ENCODE measurements around the gene KCNE4.

KCNE4 gene, protein sequence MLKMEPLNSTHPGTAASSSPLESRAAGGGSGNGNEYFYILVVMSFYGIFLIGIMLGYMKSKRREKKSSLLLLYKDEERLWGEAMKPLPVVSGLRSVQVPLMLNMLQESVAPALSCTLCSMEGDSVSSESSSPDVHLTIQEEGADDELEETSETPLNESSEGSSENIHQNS

DNA sequence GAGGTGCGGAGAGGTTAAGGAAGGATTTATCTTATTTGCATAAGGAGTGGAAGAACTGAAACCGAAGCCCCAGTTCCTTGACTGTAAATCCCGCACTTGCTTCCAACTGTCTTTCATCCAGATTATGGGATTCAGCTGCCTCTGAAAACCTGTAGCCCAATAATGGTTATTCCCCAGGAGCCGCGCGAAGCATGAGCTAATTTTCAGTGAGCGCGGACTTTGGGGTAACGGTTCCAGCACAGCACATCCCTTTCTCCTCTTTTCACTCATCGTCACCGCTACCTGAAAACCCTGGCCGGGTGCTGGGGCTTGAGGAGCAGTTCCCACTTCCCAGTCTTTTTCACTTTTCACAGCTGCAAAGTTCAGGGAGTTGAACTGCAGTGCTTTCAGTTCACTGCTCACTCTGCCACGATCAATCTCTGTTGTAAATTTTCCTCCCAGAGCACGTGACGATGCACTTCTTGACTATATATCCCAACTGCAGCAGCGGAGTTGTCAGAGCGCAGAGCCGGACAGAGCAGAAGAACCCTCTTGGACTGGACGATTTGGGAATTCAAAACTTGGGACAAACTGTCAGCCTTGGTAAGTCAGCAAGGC, at the start of gene KCNE4:
Gene KCNE4 (plus strand): TSS at position 498 of the 597 bp plus-strand sequence. CDS start 641 bp downstream, outside the sequence.
- DNase-seq (ENCODE audit: low spot score): no peak

DNA sequence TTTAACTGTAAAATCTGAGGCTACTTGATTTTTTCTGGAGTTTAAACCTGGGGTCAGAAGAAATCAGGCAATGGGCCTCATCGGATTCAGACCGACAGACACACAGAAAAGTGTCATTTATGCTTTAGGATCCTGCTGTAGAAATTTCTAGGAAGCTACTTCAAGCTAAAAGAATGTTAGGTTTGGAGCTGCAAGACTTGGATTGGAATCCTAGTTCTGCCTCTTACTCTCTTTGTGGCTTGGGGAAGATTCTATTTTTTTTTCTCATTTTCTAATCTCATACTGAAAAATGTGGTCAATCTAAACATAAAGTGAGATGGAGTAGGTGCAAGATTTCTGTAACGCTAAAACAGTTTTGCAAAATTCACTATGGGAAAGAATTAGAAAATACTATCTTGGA, 48.8 kb upstream of the KCNE4 start:
- DNase-seq (ENCODE audit: low spot score): no peak

DNA sequence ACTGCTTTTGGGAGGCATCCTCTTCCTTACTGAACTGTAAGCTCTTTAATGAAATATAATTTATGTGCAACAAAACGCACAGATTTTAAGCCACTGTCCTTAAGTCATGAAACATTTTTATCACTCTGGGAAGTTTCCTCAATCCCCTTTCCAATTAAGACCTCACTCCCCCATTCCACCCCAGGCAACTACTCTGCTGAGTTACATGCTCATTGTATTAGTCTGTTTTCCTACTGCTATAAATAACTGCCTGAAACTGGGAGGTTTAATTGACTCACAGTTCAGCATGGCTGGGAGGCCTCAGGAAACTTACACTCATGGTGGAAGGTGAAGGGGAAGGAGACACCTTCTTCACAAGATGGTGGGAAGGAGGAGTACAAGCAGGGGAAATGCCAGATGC, 46.5 kb upstream of the KCNE4 start:
- DNase-seq (ENCODE audit: low spot score): no peak

DNA sequence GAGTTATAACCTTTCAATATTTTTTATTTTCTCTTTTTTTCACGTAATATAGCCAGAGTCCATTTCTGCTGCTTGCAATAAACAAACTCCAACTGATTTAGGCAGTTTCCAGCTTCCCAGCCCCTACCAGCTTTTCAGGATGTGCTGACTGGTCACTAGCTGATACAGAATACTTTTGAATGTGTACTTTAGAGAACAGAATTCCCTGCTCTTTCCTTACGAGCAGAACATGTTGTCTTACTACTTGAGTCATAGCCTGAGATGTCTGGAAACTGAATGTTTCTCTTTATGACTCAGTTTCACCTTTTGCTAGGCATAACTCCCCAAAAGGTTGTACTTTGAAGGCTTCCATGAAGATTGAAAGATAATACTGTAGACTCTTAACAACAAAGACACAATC, 44.5 kb upstream of the KCNE4 start:
- no peak for DNase-seq (ENCODE audit: low spot score)

DNA sequence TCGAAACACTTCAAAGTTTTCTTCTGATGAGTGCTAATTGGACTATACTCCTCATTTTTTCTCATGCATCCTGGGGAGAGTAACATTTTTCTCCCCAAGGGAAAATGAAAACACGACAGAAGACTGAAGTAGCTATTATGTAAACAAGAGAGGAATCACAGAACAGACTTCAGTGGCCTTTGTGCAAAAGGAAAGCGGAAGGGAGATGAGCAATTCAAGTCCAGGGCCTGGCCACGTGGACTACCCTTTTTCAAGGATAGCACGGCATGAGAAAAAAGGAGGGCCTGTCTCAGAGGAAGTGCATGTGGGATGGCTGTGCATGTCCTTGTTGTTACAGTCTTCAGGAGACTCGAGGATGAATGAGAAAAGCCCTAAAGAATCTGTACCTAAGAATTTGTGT, 43.8 kb upstream of the KCNE4 start:
- DNase-seq (ENCODE audit: low spot score): no peak

DNA sequence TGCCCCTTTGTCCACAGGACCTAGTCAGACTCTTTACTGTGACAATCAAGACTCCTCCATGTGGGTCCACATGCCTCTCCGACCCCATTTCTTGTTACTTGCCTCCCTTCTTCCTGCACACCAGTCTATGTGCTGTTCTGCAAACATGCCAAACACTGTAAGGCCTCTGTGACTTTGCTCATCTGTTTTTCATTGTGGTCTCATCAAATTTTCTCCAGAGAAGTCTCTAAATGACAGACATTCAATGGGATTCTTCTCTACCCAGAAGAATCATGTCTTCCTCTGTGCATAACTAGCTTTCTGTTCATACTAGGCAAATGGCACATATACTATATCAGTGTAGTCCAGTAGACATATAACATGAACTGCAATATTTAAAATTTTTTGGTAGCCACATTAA, 43.0 kb upstream of the KCNE4 start:
- DNase-seq (ENCODE audit: low spot score): no peak

DNA sequence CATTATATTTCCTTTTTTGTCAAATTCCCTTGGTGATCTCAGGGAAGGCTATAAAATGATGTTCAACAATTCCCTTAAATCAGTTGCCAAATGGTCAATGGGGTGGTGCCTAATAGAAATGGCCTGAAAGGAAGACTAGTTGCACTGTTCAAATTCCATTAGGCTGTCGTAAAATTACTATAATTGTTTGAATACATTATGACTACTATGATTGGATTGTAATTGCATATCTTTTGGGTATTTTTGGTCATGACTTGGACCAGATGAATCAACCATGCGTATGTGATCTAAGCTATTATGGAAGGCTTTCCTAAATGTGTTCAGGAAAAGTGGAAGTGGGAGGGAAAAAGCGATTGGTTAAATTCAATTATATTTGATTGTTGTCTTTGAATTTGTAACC, 41.3 kb upstream of the KCNE4 start:
- no peak for DNase-seq (ENCODE audit: low spot score)

DNA sequence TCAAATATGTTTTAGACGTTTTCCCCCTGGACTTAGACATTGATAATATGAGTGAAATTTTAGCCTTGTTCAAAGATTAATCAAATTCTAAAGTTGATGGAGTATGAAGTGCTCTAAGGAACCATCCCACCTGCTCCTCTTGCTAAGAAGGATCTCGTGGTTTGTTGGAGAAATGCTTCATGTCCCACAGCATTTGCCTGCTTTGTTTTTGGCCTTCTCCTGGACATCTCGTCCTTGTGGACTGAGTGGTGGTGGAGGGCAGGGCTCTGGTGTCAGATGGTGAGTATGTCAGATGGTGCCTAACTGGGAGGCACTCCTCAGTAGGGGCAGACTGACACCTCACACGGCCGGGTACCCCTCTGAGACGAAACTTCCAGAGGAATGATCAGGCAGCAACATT, 39.7 kb upstream of the KCNE4 start:
- DNase-seq (ENCODE audit: low spot score): no peak

DNA sequence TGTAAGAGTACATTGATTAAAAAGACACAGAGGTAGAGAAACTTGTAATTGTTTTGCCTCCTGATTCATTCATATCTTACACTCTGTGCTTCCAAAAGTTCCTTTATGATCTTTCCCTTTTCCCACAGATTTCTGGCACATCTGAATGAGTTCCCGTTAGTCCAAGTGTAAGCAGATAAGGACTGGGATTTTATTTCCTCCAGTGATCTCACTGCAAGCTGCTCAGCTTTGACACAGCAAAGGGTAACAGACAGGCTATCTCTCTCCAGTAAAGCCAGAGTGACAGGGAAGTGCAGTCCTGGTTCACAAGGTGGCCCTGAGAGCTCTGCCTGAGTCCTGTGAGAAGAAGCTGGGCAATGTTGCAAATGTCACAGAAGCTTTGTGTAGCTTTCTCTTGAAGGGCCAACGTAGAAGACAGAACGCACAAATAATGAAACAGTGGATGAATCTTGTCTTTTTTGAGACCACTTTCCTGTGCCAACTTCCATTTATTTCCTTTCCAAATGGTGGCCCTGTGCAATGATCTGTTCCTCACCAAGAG, 32.5 kb upstream of the KCNE4 start:
- no peak for DNase-seq (ENCODE audit: low spot score)

DNA sequence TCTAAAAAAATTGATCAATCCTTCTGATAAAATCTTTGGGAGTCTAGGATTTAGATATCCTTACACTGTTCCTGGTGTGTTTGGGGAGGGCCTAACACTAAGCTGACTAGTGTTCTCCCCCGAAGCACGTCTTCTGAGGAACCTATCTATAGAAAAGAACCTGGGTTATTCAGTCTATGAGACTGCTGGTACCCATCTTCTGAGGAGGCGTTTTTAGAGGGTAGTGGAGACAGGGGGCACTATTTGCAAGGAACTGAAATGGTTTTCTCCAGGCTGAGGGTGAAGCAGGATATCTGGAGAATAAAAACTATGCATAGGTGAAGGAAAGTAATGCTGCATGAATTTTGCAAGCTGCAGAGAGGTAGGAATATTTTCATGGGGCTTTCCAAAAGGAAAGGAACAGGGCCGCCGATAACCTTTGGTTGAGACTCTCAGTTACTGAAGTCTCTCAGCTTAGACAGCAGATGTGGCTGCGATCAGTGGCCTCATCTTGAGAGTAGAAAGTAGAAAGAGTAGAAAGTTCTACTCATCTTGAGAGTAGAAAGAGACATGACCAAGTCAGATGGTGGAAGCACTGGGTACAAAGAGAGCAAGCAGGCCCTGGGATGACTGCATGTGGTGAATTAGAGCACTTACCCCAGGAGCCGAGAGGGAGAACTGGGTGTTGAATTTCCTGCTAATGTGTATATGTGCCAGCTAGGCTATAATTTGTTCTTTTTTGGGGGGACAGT, 31.8 kb upstream of the KCNE4 start:
- no peak for DNase-seq (ENCODE audit: low spot score)

DNA sequence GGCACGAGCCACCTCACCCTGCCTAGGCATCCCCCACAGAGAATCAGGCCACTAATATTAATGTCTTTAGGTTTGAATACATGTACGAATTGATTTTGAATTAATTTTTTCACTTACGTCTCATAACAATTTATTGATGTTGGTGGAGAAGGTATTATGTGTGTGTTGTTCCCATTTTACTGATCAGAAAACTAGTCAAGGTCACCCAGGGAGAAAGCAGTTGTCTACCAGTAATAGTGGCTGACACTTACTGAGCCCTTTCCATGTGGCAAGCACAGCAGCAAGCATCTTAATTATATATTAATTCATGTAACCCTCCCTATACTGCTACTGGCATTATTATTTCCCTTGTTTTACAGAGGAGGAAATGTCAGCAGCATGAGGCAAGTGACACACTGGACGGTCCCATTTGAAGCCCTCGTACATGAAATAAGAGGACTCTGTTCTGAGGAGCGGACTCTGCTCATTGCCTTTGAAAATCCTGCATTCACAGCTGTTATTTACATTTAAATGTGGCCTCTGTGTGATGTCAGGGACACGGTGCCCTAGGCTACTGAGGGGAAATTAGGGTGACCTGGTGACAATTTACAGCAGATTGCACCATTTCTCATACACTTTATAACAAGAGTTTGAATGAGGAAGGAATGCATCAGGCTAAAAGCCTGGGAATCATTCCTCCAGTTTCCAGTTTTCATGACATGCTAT, 30.9 kb upstream of the KCNE4 start:
- DNase-seq (ENCODE audit: low spot score): no peak

DNA sequence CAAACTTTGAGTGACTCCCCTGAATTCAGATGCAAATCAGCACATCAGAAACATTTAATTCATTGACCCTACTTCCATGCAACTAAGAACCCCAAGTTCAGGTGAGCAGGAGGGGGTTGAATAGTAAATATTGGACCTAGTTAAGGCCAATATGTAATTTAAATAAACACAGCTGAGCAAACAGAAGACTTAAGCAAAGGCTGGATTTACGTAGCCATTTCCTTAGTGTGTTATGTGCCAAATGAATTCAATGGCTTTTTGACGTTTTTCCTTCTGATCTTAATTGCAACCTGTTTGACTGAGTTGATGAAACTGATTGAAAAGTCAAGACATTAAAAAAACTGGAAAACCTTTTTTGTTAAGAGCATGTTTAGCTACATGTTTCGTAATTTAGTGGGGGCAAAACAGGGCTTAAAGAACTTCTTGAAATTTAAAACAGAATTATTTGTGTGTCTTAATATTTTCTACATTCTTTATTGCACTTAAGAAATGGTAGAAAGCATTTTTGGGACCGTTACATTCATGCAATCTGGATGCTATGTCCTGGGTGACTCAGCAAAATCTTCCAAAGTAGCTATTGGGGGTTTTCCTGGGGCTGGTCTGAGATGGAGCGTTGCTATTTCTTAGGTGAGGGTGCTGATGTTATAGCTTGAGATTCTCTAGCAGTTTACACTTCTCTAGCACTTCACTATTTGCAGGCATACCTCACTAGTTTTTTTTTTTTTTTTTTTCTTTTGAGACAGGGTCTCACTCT, 25.5 kb upstream of the KCNE4 start:
- DNase-seq (ENCODE audit: low spot score): no peak

DNA sequence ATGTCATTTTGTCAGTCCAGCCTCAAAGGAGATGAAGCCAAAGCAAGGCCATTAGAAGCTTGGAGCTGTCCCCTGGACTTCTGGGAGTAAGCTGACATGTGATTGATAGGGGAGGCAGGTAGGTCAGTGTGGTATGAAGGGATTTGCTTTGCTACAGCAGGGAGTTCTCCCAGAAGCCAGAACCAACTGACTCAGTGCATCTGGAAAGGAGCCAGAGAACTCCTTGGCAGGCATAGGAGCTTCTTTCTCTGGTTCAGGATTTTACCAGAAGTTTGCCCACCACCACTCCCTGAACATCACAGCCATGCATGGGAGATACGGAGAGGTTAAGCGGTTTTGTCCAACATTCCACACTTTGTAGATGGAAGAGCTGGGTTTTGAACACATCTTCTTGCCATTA, 24.5 kb upstream of the KCNE4 start:
- DNase-seq (ENCODE audit: low spot score): no peak

DNA sequence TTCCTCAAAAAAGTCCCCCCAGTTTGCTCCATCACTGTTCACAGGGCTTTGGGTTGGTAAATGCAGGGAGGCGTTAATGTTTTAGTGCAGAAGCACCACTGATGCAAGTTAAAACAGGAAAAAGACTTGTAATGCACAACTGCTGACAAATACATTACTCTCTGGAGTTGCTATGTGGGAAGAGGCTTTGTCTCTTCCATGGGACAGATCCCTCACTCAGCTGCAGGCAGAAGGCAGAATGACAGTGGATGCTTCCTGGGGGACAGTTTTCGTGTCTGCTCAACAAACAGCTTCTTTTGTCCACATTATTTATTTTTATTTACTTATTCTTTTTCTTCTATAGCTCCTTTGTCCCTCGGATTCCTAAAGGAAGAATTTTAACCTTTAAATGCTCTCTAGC, 22.7 kb upstream of the KCNE4 start:
- no peak for DNase-seq (ENCODE audit: low spot score)

DNA sequence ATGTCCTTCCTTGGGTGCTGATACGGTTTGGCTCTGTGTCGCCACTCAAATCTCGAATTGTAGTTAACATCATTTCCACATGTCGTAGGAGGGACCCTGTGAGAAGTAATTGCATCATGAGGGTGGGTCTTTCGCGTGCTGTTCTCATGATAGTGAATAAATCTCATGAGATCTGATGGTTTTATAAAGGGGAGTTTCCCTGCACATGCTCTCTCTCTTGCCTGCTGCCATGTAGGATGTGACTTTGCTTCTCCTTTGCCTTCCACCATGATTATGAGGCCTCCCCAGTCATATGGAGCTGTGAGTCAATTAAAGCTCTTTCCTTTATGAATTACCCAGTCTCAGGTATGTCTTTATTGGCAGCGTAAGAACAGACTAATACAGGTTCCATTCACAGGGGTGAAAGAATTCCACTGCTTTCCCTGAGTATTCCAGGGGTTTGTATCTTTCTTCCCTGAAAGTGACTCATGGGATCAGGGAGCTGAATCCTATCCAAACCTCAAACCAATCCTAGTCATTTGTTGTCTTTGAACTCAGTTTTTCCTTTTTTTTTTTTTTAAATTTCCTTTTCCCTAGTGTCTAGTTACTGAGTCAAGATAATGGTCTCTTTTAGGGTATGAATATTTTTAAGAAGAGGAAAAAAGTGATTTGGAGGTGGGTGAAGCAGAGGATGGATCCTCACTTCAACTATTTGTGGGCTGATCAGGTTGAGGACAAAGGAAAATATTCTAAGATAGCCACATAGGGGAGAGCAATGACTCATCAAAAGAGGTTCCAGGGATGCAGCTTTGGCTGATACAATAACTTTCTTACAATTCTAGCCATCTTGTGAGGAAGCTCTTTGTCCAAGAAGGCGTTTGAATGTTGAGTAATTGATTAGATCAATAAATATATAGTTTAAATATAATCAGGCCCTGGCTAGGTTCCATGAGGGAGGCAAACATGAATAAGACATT, 19.5 kb upstream of the KCNE4 start:
- no peak for DNase-seq (ENCODE audit: low spot score)

DNA sequence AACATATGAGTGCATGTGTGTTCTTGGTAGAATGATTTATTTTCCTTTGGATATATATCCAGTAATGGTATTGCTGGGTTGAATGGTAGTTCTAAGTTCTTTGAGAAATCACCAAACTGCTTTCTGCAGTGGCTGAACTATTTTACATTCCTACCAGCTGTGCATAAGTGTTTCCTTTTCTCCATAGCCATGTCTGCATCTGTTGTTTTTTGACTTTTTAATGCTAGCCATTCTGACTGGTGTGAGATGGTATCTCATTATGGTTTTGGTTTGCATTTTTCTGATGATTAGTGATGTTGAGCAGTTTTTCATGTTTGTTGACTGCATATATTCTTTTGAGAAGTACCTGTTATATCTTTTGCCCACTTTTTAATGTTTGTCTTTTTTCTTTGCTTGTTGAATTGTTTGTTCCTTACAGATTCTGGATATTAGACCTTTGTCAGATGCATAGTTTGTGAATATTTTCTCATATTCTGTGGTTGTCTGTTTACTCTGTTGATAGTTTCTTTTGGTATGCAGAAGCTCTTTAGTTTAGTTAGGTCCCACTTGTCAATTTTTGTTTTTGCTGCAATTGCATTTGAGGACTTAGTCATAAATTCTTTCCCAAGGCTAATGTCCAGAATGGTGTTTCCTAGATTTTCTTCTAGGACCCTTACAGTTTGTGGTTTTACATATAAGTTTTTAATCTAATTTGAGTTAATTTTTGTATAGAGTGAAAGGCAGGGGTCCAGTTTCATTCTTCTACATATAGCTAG, 17.6 kb upstream of the KCNE4 start:
- no peak for DNase-seq (ENCODE audit: low spot score)

DNA sequence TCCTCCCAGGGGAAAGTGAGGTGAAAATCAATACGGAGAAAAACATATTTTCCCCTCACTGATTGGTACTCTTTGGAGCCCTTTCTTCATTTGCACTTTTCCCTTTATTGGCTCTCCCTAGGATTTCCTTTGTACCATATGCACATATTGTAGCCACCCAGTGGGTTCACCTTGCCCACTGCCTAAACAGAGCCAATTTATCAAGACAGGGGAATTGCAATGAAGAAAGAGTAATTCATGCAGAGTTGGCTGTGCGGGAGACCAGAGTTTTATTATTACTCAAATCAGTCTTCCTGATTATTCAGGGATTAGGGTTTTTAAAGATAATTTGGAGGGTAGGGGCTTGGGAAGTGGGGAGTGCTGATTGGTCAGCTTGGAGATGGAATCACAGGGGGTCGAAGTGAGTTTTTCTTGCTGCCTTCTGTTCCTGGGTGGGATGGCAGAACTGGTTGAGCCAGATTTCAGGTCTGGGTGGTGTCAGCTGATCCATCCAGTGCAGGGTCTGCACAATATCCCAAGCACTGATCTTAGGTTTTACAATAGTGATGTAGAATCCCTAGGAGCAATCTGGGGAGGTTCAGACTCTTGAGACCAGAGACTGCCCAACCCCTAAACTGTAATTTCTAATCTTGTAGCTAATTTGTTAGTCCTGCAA, 15.1 kb upstream of the KCNE4 start:
- DNase-seq (ENCODE audit: low spot score): no peak

DNA sequence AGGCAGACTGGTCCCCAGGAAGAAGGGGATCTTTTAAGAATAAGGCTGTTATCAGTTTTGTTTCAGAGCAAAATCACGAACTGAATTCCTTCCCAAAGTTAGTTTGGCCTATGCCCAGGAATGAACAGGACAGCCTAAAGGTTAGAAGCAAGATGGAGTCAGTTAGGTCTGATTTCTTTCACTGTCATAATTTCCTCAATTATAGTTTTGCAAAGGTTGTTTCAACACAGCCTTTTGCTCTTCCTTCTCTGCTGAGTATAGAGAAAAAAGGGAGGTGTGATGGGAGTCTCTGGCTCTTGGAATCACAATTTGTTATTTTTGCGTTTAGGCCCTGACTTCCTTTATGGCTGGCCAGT, 14.6 kb upstream of the KCNE4 start:
- no peak for DNase-seq (ENCODE audit: low spot score)

DNA sequence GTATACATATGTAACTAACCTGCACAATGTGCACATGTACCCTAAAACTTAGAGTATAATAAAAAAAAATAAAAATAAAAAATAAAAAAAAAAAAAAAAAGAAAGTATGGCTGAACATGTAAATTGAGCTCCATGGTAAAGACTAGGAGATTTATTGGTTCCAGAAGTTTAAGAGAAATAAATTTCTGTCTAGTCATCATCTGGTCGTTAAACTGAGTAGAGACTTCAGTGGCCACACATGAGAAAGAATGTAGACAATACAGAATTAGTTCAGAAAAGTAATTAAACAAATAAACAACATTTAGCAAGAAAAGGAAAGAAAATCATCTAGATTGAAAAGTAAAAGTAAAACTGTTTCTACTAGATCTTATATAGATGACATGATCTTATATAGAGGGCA, 12.4 kb upstream of the KCNE4 start:
- DNase-seq (ENCODE audit: low spot score): no peak

DNA sequence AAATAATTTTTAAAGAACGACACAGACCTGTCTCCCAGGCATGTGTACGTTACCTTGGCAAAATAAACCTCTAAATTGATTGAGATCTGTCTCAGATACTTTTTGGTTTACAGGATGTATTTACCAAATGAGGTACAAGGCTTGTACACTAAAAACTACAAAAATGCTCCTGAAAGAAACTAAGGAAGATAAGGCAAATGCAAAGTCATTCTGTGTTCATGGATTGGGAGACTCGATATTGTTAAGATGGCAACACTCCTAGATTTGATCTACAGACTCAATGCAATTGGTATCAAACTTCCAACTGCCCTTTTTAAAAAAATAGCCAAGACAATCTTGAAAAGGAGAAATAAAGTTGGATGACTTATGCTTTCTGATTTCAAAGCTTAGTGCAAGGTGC, 11.5 kb upstream of the KCNE4 start:
- no peak for DNase-seq (ENCODE audit: low spot score)
